ENCODE results near the gene PTPN23.

Gene PTPN23

GRCh38 chr3:47408839-47409229 is 28.0 kb downstream of the PTPN23 start:
- Histone ChIP-seq H3K36me3 (ENCODE audit: control insufficient read depth in 2 of 2, insufficient read depth in 1 of 2, low read length in 2 of 2) (peaks cover 0 to 70% of the 10 kb centered on the region in 2 experiments; a peak in 2 of 3 replicates), H3K4me1 (ENCODE audit: control insufficient read depth, insufficient read depth, low read length) (no peaks in the 10 kb centered on the region), H3K4me3 (ENCODE audit: low read depth, low read length) (no peak overlapping the region), H3K9me3 (ENCODE audit: control insufficient read depth, insufficient read depth, low read depth, low read length) (no peaks in the 10 kb centered on the region), H3K27ac (ENCODE audit: extremely low read depth, low read depth, low read length) (no peak overlapping the region)
- POLR2A ChIA-PET: interaction anchor here (0.5 kb wide), 1 partner anchor 348 kb away, joined by 6 read pairs; no protein-coding TSS in a partner anchor
- TF ChIP-seq ZBTB1 (tag by site-specific recombination; IDR thresholded peaks at IDR 0.05): no peak
- TF ChIP-seq ZNF624 (tag by site-specific recombination; IDR thresholded peaks at IDR 0.05): no peak
- TF ChIP-seq KLF8 (tag by site-specific recombination; IDR thresholded peaks at IDR 0.05): no peak
- TF ChIP-seq ZNF391 (tag by site-specific recombination; IDR thresholded peaks at IDR 0.05; ENCODE audit: borderline replicate concordance, low read depth): no peak
- TF ChIP-seq ZNF514 (tag by site-specific recombination; IDR thresholded peaks at IDR 0.05): no peak
- TF ChIP-seq ZNF76 (tag by site-specific recombination; IDR thresholded peaks at IDR 0.05; ENCODE audit: borderline replicate concordance, low read depth): no peak
- TF ChIP-seq ZNF768 (tag by site-specific recombination; IDR thresholded peaks at IDR 0.05): no peak
- no peak for TF ChIP-seq ZNF639 (tag by site-specific recombination; IDR thresholded peaks at IDR 0.05)
- no peak for TF ChIP-seq MZF1 (tag by site-specific recombination; IDR thresholded peaks at IDR 0.05; ENCODE audit: borderline replicate concordance)
- TF ChIP-seq SP7 (tag by site-specific recombination; IDR thresholded peaks at IDR 0.05): no peak
- TF ChIP-seq ZNF19 (tag by site-specific recombination; IDR thresholded peaks at IDR 0.05; ENCODE audit: low read depth): no peak
- TF ChIP-seq ZBTB20 (tag by site-specific recombination; IDR thresholded peaks at IDR 0.05): no peak
- TF ChIP-seq BCL11A (tag by site-specific recombination; IDR thresholded peaks at IDR 0.05; ENCODE audit: low read depth): no peak
- no peak for TF ChIP-seq SALL2 (tag by site-specific recombination; IDR thresholded peaks at IDR 0.05; ENCODE audit: borderline replicate concordance)
- no peak for TF ChIP-seq ZNF114 (tag by site-specific recombination; IDR thresholded peaks at IDR 0.05)
- TF ChIP-seq ZNF785 (tag by site-specific recombination; IDR thresholded peaks at IDR 0.05): no peak
- TF ChIP-seq ZNF292 (tag by site-specific recombination; IDR thresholded peaks at IDR 0.05; ENCODE audit: borderline replicate concordance, low read depth): no peak
- TF ChIP-seq SETDB1 (IDR thresholded peaks at IDR 0.05; ENCODE audit: insufficient read length, low read length): no peak
- no peak for TF ChIP-seq GFI1B (tag by site-specific recombination; IDR thresholded peaks at IDR 0.05)
- TF ChIP-seq ZSCAN16 (tag by site-specific recombination; IDR thresholded peaks at IDR 0.05): no peak
- CTCF ChIA-PET: interaction anchor here (1.0 kb wide), 1 partner anchor 13 kb away, joined by 4 read pairs; no protein-coding TSS in a partner anchor

- Histone ChIP-seq H3K4me3 (ENCODE audit: low read depth, low read length) (no peak overlapping the region), H3K36me3 (ENCODE audit: control insufficient read depth in 2 of 2, insufficient read depth in 1 of 2, low read length in 2 of 2) (peaks cover 0 to 74% of the 10 kb centered on the region in 2 experiments; a peak in 1 of 3 replicates), H3K4me1 (ENCODE audit: control insufficient read depth, insufficient read depth, low read length) (no peaks in the 10 kb centered on the region), H3K9me3 (ENCODE audit: control insufficient read depth, insufficient read depth, low read depth, low read length) (no peaks in the 10 kb centered on the region), H3K27ac (ENCODE audit: extremely low read depth, low read depth, low read length) (no peak overlapping the region)
- ChIA-PET CTCF (interaction anchor here (1.0 kb wide), 1 partner anchor 12 kb away, joined by 4 read pairs; no protein-coding TSS in a partner anchor), POLR2A (interaction anchor here (0.5 kb wide), 1 partner anchor 348 kb away, joined by 6 read pairs; no protein-coding TSS in a partner anchor)
- TF ChIP-seq PATZ1 (tag by site-specific recombination; IDR thresholded peaks at IDR 0.05): no peak
- no peak for TF ChIP-seq BCL6B (tag by site-specific recombination; IDR thresholded peaks at IDR 0.05)
- no peak for TF ChIP-seq ZNF514 (tag by site-specific recombination; IDR thresholded peaks at IDR 0.05)
- TF ChIP-seq MYNN (tag by site-specific recombination; IDR thresholded peaks at IDR 0.05; ENCODE audit: borderline replicate concordance): no peak
- no peak for TF ChIP-seq ZNF639 (tag by site-specific recombination; IDR thresholded peaks at IDR 0.05)
- TF ChIP-seq IKZF3 (tag by site-specific recombination; IDR thresholded peaks at IDR 0.05): no peak
These were observed 28.5 kb downstream of the PTPN23 start for GRCh38 chr3:47409284-47409683.
